Endometrial microvascular endothelial cells (primary cell): ENCODE measurements around the gene WDR19. TPM values are rescaled to one million over a fixed set of nuclear protein-coding genes. Genes with fewer than 3 reads are reported as not detected.
"Not testable (repeated sequence)": the region's sequence is repeated elsewhere in the genome, so short reads cannot be mapped to it uniquely, and the experiment has no call there.

Experiments
- in situ Hi-C: cut with HindIII; loops from 2 replicates; pipeline ENCODE4 v1.10.0; 2017; ENCODE audit warnings: low sequenced_read_pairs, low pct_unique_long_range_greater_than_20kb; ENCODE audit errors: inconsistent ontology term
- total RNA-seq: library from RNA; depleted of rRNA; stranded (reverse); fragments of >200 nt; gene quantifications from one replicate; pipeline ENCODE4 v1.2.3, GENCODE V29; 2015; ENCODE audit errors: inconsistent ontology term

Gene WDR19
- total RNA-seq, 1 donor from 2014 or later = 17.0 TPM

GRCh38 chr4:39230462-39230861 is 48.1 kb downstream of the WDR19 start:
- in situ Hi-C loops = no loop called here

- in situ Hi-C loops = no loop called here
Observed at GRCh38 chr4:39231660-39232059, 49.3 kb downstream of the WDR19 start.

- in situ Hi-C loops = no loop called here
Observed at GRCh38 chr4:39232100-39232499, 49.8 kb downstream of the WDR19 start.

- in situ Hi-C loops = no loop called here
Observed at GRCh38 chr4:39233114-39233513, 50.8 kb downstream of the WDR19 start.

- in situ Hi-C loops = no loop called here
Observed at GRCh38 chr4:39233783-39234182, 51.5 kb downstream of the WDR19 start.

GRCh38 chr4:39235021-39235420 is 52.7 kb downstream of the WDR19 start:
- in situ Hi-C loops = no loop called here

- in situ Hi-C loops = no loop called here
Observed at GRCh38 chr4:39235696-39236095, 53.4 kb downstream of the WDR19 start.

GRCh38 chr4:39237179-39237578 is 54.9 kb downstream of the WDR19 start:
- in situ Hi-C loops = no loop called here

- in situ Hi-C loops = no loop called here
Observed at GRCh38 chr4:39243462-39243861, 61.1 kb downstream of the WDR19 start.

- in situ Hi-C loops = no loop called here
Observed at GRCh38 chr4:39255266-39255665, 72.9 kb downstream of the WDR19 start.

GRCh38 chr4:39255871-39256270 is 73.5 kb downstream of the WDR19 start:
- in situ Hi-C loops = no loop called here

- in situ Hi-C loops = no loop called here
Observed at GRCh38 chr4:39256436-39256835, 74.1 kb downstream of the WDR19 start.

- in situ Hi-C loops = no loop called here
Observed at GRCh38 chr4:39259571-39260330, 77.4 kb downstream of the WDR19 start.

GRCh38 chr4:39263895-39264294 is 81.6 kb downstream of the WDR19 start:
- in situ Hi-C loops = no loop called here

- in situ Hi-C loops = no loop called here
Observed at GRCh38 chr4:39274503-39274902, 92.2 kb downstream of the WDR19 start.

GRCh38 chr4:39277661-39278060 is 95.3 kb downstream of the WDR19 start:
- in situ Hi-C loops = not testable (repeated sequence)

GRCh38 chr4:39278476-39278875 is 96.1 kb downstream of the WDR19 start:
- in situ Hi-C loops = no loop called here

GRCh38 chr4:39279416-39279815 is 97.1 kb downstream of the WDR19 start:
- in situ Hi-C loops = no loop called here

- in situ Hi-C loops = no loop called here
Observed at GRCh38 chr4:39280770-39281169, 98.4 kb downstream of the WDR19 start.

GRCh38 chr4:39285111-39285795 is 102.9 kb downstream of the WDR19 start:
- in situ Hi-C loops = no loop called here
